Mesangial cell (primary cell): ENCODE results near the gene SLC19A2. TPM values are rescaled to one million over a fixed set of nuclear protein-coding genes. Genes with fewer than 3 reads are reported as not detected.

Experiments used
- total RNA-seq: library from RNA; depleted of rRNA; stranded (reverse); fragments of >200 nt; gene quantifications from 2 replicates; pipeline ENCODE4 v1.2.3, GENCODE V29; 2015

The SLC19A2 gene, protein sequence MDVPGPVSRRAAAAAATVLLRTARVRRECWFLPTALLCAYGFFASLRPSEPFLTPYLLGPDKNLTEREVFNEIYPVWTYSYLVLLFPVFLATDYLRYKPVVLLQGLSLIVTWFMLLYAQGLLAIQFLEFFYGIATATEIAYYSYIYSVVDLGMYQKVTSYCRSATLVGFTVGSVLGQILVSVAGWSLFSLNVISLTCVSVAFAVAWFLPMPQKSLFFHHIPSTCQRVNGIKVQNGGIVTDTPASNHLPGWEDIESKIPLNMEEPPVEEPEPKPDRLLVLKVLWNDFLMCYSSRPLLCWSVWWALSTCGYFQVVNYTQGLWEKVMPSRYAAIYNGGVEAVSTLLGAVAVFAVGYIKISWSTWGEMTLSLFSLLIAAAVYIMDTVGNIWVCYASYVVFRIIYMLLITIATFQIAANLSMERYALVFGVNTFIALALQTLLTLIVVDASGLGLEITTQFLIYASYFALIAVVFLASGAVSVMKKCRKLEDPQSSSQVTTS
- 8.0 and 9.8 TPM in 2 replicates for total RNA-seq

DNA sequence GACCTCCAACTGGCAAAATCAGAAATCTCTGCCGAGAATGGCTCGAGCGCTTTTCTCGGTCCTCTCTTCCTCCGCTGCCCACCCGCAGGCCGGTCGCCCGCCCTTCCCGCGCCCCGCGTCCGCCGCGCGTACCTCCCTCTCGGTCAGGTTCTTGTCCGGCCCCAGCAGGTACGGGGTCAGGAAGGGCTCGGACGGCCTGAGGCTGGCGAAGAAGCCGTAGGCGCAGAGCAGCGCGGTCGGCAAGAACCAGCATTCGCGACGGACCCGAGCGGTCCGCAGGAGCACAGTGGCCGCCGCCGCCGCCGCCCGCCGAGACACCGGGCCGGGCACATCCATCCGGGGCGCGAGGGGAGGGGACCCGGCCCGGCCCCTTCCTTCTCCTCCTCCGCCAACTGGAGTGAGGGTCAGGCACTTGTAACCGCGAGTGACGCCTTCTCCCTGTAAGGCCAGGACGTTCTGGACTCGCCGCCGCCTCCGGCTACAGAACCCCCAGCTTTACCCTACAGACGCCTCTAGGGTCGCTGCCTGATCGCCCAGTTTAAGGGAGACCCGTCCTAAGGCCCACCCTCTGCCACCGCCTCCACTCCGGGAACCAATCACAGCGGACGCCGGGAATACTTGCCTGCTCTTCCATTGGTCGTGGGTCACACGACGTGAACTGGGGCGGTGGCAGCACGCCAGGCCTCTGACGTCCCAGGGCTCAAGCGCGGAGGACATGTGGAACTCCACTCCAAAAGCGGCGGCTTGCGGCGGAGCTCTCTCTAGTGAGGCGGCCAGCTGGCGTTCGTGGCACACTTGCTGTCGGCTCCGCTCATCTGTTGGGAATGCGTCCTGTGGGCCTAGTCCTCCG, at the start of gene SLC19A2:
Gene SLC19A2, minus strand, starts transcription at position 514 of the 850 bp plus-strand sequence. Its CDS starts 178 bp downstream, at position 336.

DNA sequence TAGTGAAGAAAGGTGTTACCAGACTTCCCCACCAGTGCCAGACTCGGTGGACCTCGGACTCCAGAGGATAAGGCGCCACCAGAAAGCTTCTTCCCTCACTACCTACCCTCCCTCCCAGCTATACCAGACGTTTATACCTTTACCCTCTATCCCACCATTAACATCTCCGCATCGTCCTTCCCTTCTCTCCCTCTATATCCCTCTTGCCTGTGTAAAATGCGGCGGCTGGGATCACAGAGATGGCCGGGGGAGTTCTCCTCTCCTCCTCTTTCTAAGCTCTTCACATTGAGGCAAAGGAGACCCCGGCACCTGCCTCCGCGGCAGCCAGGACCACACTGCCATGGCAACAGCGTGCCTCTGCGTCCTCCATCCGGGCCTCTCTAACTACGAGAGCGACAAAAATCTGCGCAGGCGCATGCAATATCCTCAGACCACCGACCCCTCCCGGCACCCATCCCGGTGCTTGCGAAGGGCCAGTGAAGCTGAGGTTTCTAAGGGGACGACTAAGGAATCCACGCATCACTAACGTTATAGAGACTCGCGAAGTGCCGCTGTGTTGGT, 58.6 kb downstream of the SLC19A2 start, which contains the start of gene CCDC181:
Gene CCDC181, minus strand, starts transcription at position 394 of the 561 bp plus-strand sequence. CDS start 2,547 bp downstream, outside the sequence.

Other genes starting within 250 kb of the SLC19A2 start
- gene NME7, start 118.1 kb downstream of the SLC19A2 start, total RNA-seq = 13.1 and 19.6 TPM in 2 replicates
- 10.4 and 12.0 TPM in 2 replicates for gene BLZF1, start 117.7 kb downstream of the SLC19A2 start, total RNA-seq
- gene CCDC181, start 58.5 kb downstream of the SLC19A2 start, total RNA-seq = 0.38 and 0.65 TPM in 2 replicates
- not detected in 2 replicates for gene F5, start 100.5 kb upstream of the SLC19A2 start, total RNA-seq
- gene SELP, start 144.2 kb upstream of the SLC19A2 start, total RNA-seq = not detected in 2 replicates
- 0.16 TPM in 1 of 2 replicates, not detected in the other for gene SELL, start 225.7 kb upstream of the SLC19A2 start, total RNA-seq
- gene SELE, start 248.1 kb upstream of the SLC19A2 start, total RNA-seq = not detected in 2 replicates